Prostate gland (tissue), 2 donors: Measurements from ENCODE around the gene FRMD1. TPM values are rescaled to one million over a fixed set of nuclear protein-coding genes. Genes with fewer than 3 reads are reported as not detected.

Experiments
- DNase-seq: peaks from one replicate; pipeline ENCODE4 v3.0.0-alpha.2; 2019; ENCODE audit warnings: low spot score
- H3K27ac ChIP-seq, 2 donors: fragments of 200-600 bp; sonication (generic); 2 replicates each; pipeline ENCODE4 v1.5.1; 2017 to 2019
- H3K27me3 ChIP-seq: fragments of 200-600 bp; sonication (generic); replicated peaks from 2 replicates; pipeline ENCODE4 v1.5.1; 2019; ENCODE audit not compliant: insufficient read depth
- H3K36me3 ChIP-seq, 2 donors: fragments of 200-600 bp; sonication (generic); 1 replicate in 1 of 2; 2 replicates in 1 of 2; pipeline versions ENCODE4 v1.5.1 to v1.8.1; 2017 to 2019
- H3K4me1 ChIP-seq: fragments of 200-600 bp; sonication (generic); replicated peaks from 2 replicates; pipeline ENCODE4 v1.5.1; 2019
- H3K4me3 ChIP-seq, 2 donors: fragments of 200-600 bp; sonication (generic); 2 replicates each; pipeline ENCODE4 v1.5.1; 2017 to 2019
- H3K9me3 ChIP-seq: fragments of 200-600 bp; sonication (generic); 2 replicates; pipeline ENCODE4 v1.5.1; 2017
- POLR2A ChIP-seq: fragments of 450-650 bp; IDR thresholded peaks from one replicate; pipeline ENCODE4 v1.6.1; 2016; ENCODE audit warnings: antibody characterized with exemption, mild to moderate bottlenecking
- POLR2AphosphoS5 ChIP-seq: sonication (generic); formaldehyde crosslinking; IDR thresholded peaks from one replicate; pipeline ENCODE4 v1.6.1; 2017; ENCODE audit warnings: antibody characterized with exemption
- WGBS: methylation state at CpG from one replicate; pipeline ENCODE4 v1.1.5; 2018; 5-methylcytosine and 5-hydroxymethylcytosine counted together
- intact Hi-C: fragments of 100-400 bp; cut with DNase I; formaldehyde crosslinking; loops from one replicate; pipeline ENCODE4 v1.14.2; 2022
- total RNA-seq, 2 donors: library from RNA; depleted of rRNA; stranded (reverse); fragments of >200 nt; gene quantifications; one replicate each; pipeline ENCODE4 v1.1.0, GENCODE V29; 2016
- TF ChIP-seq, protein P1 (sequence below), 4 experiments: fragments of 200-600 bp in 2 of 4; fragments of 450-650 bp in 2 of 4; sonication (generic) in 2 of 4; IDR thresholded peaks; 1 replicate in 3 of 4; 2 replicates in 1 of 4; pipeline ENCODE4 v1.5.1; 2016 to 2019; ENCODE audit warnings: antibody characterized with exemption in 4 of 4, mild to moderate bottlenecking in 2 of 4, moderate library complexity in 2 of 4

Gene FRMD1
- total RNA-seq, 2 donors from 2014 or later, result 0.18 to 2.2 TPM

DNA sequence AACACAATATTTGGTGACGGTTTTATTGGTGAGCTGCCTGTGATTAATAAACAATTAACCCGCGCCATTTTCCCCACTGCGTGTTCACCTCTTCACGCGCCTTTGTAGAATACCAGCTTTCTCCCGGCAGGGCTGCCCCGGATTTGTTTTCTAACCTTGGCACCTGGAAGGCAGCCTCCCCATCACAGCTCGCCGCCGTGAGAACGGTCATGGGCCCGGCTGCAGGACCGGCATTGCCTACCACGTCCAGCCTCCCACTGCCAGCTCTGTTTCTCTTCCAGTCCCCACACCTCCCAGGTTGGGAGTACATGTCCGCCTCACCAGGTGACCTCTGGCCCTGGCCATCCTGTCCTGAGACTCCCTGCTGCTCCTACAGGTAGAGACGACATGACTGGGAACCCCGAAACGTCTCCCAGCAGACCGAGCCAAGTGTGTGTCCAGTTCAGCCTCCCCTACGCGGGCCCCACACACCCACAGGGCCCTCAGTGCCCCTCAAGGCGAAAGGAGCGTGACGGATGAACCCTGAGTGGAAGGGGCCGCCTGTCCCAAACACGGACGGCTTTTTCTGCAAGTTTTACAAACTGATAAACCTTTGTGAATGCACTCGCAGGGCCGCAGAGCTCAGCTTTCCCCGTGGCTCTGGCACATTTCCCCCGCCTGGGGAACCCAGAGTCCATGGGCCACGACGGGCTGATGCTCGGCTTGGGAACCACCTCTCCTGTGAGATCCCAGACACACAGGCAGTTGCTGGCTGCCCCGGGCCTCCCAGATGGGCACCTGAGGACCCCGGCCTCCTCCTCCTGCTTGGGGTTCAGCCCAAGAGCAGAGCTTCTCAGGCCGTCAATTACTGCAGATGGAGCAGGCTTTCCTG, 25.7 kb downstream of the FRMD1 start:
- H3K27ac ChIP-seq, result no peak overlapping the region
- no peaks in the 10 kb centered on the region for H3K27me3 ChIP-seq
- TF ChIP-seq POLR2AphosphoS5 (no peak), POLR2A (no peak)
- TF ChIP-seq, protein P1, sequence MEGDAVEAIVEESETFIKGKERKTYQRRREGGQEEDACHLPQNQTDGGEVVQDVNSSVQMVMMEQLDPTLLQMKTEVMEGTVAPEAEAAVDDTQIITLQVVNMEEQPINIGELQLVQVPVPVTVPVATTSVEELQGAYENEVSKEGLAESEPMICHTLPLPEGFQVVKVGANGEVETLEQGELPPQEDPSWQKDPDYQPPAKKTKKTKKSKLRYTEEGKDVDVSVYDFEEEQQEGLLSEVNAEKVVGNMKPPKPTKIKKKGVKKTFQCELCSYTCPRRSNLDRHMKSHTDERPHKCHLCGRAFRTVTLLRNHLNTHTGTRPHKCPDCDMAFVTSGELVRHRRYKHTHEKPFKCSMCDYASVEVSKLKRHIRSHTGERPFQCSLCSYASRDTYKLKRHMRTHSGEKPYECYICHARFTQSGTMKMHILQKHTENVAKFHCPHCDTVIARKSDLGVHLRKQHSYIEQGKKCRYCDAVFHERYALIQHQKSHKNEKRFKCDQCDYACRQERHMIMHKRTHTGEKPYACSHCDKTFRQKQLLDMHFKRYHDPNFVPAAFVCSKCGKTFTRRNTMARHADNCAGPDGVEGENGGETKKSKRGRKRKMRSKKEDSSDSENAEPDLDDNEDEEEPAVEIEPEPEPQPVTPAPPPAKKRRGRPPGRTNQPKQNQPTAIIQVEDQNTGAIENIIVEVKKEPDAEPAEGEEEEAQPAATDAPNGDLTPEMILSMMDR (IDR thresholded peaks at IDR 0.05), result no peak
- H3K36me3 ChIP-seq, result no peaks in the 10 kb centered on the region
- H3K4me1 ChIP-seq, result no peaks in the 10 kb centered on the region
- no peak overlapping the region for H3K4me3 ChIP-seq
- DNase-seq, result no peak
- 88% methylated on average over 37 of the region's 38 CpGs for WGBS
- intact Hi-C loops, result no loop called here
- no peaks in the 10 kb centered on the region for H3K9me3 ChIP-seq

DNA sequence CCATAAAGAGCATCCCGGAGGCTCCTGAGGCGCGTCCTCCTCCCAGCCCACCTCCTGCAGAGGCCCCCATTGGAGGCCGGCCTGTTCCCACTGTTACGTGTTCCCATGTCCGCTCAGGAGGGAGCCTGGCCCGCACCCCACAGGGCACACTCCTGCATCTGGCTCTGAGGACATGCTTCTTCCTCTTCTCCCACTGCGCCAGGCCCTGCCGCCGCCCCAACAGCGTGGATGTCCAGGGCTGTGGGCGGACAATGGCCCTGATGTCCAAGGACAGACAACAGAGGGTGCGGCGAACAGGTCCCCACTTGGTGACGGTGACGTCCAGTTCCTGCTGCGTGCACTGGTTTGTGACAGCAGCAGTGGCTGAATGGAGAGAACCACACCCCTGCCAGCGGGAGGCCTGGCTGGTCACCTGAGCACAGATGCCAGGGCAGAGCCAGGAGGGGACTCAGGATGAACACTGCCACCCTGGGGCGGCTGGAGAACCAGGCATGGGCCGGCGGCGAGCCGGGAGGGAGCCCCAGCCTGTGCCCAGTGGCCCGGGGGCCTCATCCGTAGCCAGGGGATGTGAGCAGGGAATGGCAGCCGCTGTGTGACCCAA, 26.6 kb downstream of the FRMD1 start:
- no peaks in the 10 kb centered on the region for H3K27me3 ChIP-seq
- no peak for DNase-seq
- H3K4me1 ChIP-seq, result no peaks in the 10 kb centered on the region
- WGBS, result 98% methylated on average over 26 of the region's 26 CpGs
- no peak overlapping the region for H3K27ac ChIP-seq
- TF ChIP-seq, protein P1 (IDR thresholded peaks at IDR 0.05), result no peak
- no peak for TF ChIP-seq POLR2AphosphoS5
- no peak for TF ChIP-seq POLR2A
- H3K4me3 ChIP-seq, result no peak overlapping the region
- H3K36me3 ChIP-seq, result no peaks in the 10 kb centered on the region
- no peaks in the 10 kb centered on the region for H3K9me3 ChIP-seq
- intact Hi-C loops, result no loop called here

DNA sequence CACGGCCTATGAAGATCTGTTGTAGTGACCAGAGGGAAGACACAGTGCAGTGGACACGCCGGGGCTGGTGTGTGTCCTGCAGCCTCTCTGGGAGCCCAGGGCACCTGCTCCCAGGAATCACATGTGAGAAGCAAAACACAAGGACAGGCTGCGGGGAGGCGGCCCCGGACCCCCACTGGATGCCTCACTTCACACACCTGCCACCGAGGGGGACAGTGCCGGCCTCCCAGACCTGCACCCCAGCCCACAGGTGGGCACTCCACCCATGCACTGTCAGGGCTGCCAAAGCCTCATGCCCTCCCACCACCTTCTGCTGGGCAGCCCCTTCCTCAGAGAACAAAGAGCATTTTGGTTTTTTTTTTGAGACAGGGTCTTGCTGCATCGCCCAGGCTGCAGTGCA, 27.4 kb downstream of the FRMD1 start:
- Histone ChIP-seq H3K9me3 (no peaks in the 10 kb centered on the region), H3K27ac (no peak overlapping the region), H3K36me3 (no peaks in the 10 kb centered on the region), H3K4me1 (no peaks in the 10 kb centered on the region), H3K27me3 (no peaks in the 10 kb centered on the region), H3K4me3 (no peak overlapping the region)
- DNase-seq, result no peak
- TF ChIP-seq, protein P1 (IDR thresholded peaks at IDR 0.05), result no peak
- intact Hi-C loops, result no loop called here
- 98% methylated on average over 5 of the region's 9 CpGs for WGBS

DNA sequence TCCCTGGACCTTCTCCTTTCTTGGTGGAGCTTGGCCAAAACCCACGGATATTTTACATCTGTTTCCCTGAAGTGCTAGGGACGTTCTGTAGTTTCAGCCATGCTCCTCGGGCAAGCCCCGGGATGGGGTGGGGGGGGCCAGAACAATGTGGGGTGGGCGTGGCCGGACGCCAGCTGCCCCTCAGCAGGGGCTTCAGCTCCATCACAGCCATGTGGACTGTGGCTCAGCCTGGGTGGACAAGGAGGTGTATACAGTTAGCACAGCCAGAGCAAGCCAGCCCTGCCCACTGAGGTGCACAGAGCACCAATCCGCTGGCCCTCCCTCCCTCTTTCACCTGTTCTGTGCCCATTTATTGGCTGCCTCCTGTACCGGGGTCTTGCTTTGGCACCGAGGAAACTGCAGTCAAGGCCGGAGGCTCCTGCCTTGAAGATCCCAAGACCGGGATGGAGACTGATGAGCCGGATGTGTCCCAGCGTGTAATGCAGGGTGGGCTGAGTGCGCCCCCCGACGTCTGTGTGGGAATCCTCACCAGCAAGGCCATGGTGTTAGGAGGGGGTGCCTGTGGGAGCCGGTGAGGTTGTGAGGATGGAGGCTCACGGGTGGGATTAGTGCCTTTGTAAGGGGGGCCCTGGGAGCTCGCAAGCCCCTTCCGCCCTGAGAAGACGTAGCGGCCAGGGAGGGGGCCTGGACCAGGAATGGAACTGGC, 28.0 kb downstream of the FRMD1 start:
- WGBS, result 69% methylated on average over 20 of the region's 23 CpGs
- intact Hi-C loops, result no loop called here
- Histone ChIP-seq H3K27me3 (no peaks in the 10 kb centered on the region), H3K27ac (no peak overlapping the region), H3K36me3 (no peaks in the 10 kb centered on the region), H3K9me3 (no peaks in the 10 kb centered on the region), H3K4me1 (no peaks in the 10 kb centered on the region), H3K4me3 (no peak overlapping the region)
- DNase-seq, result no peak
- TF ChIP-seq POLR2A (no peak), POLR2AphosphoS5 (no peak)
- TF ChIP-seq, protein P1 (IDR thresholded peaks at IDR 0.05), result no peak
